ENCODE results near the gene STXBP1.

The STXBP1 gene

DNA sequence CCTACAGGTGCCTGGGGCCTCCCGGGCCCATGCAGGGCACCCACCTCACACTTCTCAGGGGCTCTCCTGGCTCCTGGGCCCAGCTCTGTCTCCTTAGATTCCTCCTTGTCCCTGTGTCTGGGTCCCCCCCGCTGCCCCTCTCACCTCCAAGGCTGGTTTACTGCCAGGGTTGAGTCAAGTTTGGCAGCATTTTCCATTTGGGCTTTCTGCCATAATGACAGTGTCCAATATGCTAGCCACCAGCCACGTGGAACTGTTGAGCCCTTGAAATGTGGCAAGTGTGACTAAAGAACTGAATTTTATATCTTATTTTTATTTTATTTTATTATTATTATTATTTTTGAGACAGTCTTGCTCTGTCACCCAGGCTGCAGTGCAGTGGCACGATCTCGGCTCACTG lies 105.7 kb downstream of the STXBP1 start:
- H3K27ac ChIP-seq, result peak overlapping the region; percentile 95
- POLR2A ChIA-PET (ENCODE audit: low non-redundant PET), result no interaction called here
- TF ChIP-seq, protein P1, sequence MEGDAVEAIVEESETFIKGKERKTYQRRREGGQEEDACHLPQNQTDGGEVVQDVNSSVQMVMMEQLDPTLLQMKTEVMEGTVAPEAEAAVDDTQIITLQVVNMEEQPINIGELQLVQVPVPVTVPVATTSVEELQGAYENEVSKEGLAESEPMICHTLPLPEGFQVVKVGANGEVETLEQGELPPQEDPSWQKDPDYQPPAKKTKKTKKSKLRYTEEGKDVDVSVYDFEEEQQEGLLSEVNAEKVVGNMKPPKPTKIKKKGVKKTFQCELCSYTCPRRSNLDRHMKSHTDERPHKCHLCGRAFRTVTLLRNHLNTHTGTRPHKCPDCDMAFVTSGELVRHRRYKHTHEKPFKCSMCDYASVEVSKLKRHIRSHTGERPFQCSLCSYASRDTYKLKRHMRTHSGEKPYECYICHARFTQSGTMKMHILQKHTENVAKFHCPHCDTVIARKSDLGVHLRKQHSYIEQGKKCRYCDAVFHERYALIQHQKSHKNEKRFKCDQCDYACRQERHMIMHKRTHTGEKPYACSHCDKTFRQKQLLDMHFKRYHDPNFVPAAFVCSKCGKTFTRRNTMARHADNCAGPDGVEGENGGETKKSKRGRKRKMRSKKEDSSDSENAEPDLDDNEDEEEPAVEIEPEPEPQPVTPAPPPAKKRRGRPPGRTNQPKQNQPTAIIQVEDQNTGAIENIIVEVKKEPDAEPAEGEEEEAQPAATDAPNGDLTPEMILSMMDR (conservative IDR thresholded peaks at IDR 0.05; ENCODE audit: low read depth), result no peak
- no peak for DNase-seq (ENCODE audit: low spot score)
- CTCF ChIA-PET, result interaction anchor here (0.6 to 0.7 kb wide), 2 partner anchors 97 to 129 kb away, joined by 3 read pairs; no protein-coding TSS in a partner anchor

DNA sequence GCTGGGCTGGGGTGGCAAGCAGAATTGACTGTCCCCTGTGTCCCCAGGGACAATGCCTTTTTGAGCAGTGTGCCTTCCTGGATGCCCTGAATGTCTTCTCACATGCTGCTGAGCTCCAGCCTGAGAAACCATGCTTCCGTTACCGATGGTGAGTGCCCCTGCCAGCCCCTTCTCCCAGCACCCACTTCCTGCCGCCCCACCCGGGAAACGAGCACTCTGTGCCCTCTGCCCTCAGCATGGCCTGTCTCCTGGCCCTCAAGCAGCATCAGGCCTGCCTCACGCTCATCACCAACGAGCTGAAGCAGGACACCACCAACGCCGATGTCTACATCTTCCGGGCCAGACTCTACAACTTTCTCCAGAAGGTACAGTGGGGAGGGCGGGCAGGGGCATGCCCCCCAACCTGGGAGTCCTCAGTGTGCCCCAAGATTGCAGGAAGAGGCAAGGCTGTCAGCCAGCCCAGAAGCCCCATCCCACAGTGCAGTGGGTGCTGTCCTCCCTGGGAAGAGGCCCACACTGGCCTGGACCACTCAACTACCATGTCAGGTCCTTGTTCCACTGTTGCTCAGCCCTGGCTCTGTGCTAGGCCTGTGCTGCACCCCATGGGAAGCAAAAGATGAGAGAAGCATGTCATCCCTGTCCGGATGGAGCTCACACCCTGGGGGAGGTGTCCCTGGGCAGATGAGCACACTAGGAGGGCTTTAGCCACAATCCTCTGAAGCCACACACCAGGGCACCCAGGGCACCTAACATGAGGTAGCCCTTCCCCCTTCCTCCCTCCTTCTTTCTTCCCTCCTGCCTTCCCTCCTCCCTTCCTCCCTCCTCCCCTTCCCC lies 108.2 kb downstream of the STXBP1 start:
- TF ChIP-seq, protein P1 (conservative IDR thresholded peaks at IDR 0.05; ENCODE audit: low read depth), result no peak
- ChIA-PET POLR2A (ENCODE audit: low non-redundant PET) (no interaction called here), CTCF (interaction anchor here (5.6 kb wide), 1 partner anchor 14 kb away, joined by 30 read pairs; the partner anchor contains the start of gene TOR2A)
- no peak for DNase-seq (ENCODE audit: low spot score)
- H3K27ac ChIP-seq, result peak overlapping the region; percentile 95

DNA sequence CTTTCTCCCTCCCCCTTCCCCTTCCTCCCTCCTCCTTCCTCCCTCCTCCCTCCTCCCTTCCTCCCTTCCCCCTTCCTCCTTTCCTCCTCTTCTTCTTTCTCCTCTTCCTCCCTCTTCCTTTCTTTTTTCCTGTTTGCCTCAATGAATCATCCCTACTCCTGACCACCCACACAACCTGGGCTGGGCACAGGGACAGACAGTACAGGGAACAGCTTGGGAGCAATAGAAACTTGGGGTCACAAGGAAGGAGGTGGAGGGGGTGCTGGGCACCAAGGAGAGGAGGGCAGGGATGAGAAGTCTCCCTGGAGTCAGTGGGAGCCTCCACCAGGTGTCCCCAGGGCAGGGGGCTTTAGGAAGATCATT lies 108.8 kb downstream of the STXBP1 start:
- CTCF ChIA-PET, result interaction anchor here (5.6 kb wide), 1 partner anchor 13 kb away, joined by 30 read pairs; the partner anchor contains the start of gene TOR2A

DNA sequence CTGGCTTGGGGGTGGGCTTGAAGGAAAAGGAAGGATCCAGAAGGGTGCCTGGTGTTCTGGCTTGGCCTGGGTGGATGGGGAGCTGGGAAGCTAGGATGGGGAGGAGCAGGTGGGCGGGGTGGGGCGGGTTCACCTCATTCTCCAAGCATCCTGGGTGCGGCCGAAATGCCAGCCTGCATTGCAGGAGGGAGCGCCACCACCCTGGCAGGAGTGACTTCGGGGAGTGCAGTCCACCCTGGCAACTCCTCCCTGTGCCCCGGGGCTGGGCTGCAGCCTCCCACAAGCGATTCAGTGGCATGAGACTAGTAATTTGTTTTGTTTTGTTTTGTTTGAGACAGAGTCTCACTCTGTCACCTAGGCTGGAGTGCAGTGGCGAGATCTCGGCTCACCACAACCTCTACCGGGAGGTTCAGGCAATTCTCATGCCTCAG lies 109.3 kb downstream of the STXBP1 start:
- peak; percentile 93 for DNase-seq (ENCODE audit: low spot score)
- POLR2A ChIA-PET (ENCODE audit: low non-redundant PET), result interaction anchor here (0.6 kb wide), 1 partner anchor 30 kb away, joined by 3 read pairs; no protein-coding TSS in a partner anchor
- peak overlapping the region; percentile 95 for H3K27ac ChIP-seq
- TF ChIP-seq, protein P1 (conservative IDR thresholded peaks at IDR 0.05; ENCODE audit: low read depth), result no peak; the same call in 1 of the 2 replicates
- CTCF ChIA-PET, result interaction anchor here (1.0 to 5.6 kb wide), 2 partner anchors 13 to 64 kb away, joined by 6 to 30 read pairs; partner anchors contain the start of gene TOR2A

More for the DNA sequence above, 108.8 kb downstream of the STXBP1 start:
- POLR2A ChIA-PET (ENCODE audit: low non-redundant PET), result no interaction called here
- TF ChIP-seq, protein P1 (conservative IDR thresholded peaks at IDR 0.05; ENCODE audit: low read depth), result no peak
- H3K27ac ChIP-seq, result peak overlapping the region; percentile 95
- DNase-seq (ENCODE audit: low spot score), result no peak

DNA sequence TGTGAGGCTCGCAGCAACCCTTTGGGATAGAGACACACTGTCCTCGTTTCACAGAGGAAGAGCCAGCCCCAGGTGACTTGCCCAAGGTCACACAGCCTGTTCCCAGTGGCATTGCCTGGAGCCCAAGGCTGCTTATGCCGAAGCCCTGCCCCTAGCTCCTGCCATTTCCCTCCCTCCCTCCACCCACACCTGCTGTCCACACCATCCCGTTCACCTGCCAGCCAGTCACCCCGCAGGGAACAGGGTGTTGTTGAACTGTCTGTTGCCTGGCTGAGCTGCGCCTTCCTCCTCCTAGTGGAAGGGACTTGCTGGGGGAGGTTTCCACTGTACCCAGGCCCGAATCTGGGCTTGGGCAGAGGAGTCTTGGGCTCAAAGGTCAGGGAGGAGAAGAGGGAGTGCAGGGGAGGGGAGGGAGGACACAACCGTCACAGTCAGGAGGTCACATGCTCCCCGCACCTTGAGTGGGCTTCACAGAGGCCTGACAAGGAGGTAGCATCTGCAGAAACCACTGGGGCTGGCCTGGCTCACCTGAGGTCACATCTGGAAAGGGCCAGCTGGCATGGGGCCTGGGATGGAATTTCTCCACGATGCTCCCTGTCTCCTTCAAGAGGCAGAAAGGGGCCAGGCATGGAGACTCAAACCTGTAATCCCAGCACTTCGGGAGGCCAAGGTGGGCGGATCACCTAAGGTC lies 110.1 kb downstream of the STXBP1 start:
- TF ChIP-seq, protein P1 (conservative IDR thresholded peaks at IDR 0.05; ENCODE audit: low read depth), result no peak
- no peak for DNase-seq (ENCODE audit: low spot score)
- H3K27ac ChIP-seq, result peak overlapping the region; percentile 95
- CTCF ChIA-PET, result interaction anchor here (1.0 to 5.6 kb wide), 2 partner anchors 12 to 63 kb away, joined by 6 to 30 read pairs; partner anchors contain the start of gene TOR2A
- POLR2A ChIA-PET (ENCODE audit: low non-redundant PET), result interaction anchor here (0.6 kb wide), 1 partner anchor 128 kb away, joined by 11 read pairs; no protein-coding TSS in a partner anchor

DNA sequence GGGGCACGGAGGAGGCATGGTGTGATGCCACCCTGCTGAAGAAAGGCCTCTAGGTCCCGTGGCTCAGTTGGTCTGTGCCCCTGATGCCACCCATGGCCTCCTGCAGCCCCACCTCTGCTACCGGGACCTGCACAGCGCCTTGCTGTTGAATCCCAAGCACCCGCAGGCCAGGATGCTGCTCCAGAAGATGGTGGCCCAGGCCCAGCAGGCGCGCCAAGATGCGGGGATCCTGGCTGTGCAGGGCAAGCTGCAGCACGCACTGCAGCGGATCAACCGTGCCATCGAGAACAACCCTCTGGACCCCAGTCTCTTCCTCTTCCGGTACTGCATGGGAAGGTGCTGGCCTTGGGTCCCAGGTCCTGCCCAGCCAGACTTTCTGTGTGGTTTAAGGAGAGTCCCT lies 110.9 kb downstream of the STXBP1 start:
- no peak for DNase-seq (ENCODE audit: low spot score)
- TF ChIP-seq, protein P1 (conservative IDR thresholded peaks at IDR 0.05; ENCODE audit: low read depth), result no peak
- POLR2A ChIA-PET (ENCODE audit: low non-redundant PET), result no interaction called here
- CTCF ChIA-PET, result interaction anchor here (5.6 kb wide), 1 partner anchor 11 kb away, joined by 30 read pairs; the partner anchor contains the start of gene TOR2A
- H3K27ac ChIP-seq, result peak overlapping the region; percentile 95
